ENCODE results near the gene CCDC6. TPM values are rescaled to one million over a fixed set of nuclear protein-coding genes. Genes with fewer than 3 reads are reported as not detected.
A peak's percentile ranks its signal among the peaks of the same experiment; 100 is the strongest.

CCDC6 gene
- polyA plus RNA-seq, 3 donors: 37.7 to 42.9 (median 42.1) TPM

DNA sequence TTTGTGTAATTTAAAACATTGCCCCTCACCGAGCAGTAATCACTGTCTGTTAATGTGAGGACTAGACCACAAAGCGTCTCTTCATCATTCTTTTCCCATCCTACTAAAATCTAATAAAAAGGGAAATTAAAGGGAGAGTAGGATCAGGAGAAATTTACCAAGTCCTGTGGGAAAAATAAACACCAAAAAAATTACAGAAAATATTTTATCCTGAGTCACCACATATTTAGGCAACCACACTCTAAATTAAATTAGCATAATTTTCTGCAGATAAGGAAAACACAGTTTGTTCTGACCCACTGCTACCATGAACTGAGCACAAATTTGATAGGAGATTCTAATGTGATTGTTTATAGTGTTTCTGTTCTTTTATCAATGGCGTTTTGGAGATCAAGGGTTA is 49.3 kb downstream of the CCDC6 start:
- DNase-seq: no peak

DNA sequence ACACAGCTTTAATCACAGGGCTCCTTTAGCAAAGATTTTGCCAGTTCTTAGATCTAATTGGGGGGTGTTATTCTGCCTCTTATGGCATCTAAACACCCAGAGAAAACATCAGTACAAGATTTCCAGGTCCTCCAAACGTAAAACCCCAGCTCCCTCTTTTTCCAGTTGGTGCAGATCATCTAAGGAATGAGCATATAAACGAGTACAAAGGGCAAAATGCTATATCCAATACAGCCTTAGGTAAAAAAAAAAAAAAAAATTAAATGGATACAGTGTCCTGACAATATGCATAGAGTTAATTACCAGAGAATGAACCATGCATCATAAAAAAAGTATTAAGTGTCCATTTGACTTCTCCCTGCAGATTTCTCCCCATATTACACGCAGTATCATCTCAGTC is 50.3 kb downstream of the CCDC6 start:
- no peak for DNase-seq

GRCh38 chr10:59854571-59854970 is 51.8 kb downstream of the CCDC6 start:
- DNase-seq: no peak

DNA sequence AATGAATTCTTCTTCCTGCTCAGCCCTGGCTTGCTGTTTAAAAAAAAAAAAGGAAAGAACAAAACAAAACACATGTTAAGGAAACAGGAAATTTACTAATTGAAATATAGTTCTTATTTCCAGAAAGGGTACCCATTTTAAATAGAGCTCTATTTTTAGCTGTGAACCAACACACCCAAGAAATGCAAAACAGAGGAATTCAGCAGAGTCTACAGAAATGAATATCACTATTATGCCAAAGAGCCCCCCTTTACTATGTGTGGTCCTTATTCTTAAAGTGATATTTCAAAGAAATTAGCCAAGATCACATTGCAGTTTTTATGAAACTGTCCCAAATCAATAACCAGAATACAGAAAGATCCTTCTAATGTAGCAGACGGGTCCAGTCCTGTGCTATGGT is 53.7 kb downstream of the CCDC6 start:
- DNase-seq: no peak

DNA sequence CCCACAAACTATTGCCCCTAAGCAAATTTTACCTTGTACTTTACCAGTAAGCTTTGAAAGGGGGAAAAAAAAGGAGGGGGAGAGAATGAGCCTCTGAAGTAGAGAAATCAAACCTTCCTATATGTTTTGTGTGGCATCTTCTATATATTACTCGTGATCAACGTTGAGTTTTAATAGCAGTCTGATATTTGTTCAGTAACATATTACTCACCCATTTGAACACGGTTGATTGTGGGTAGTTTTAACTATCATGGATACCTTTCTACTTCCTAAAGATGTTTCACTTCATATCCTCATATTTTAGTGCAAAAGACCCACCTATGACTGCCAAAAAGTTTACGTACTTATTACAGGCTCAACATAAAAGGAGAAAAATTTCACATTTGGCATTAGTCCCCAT is 54.5 kb downstream of the CCDC6 start:
- no peak for DNase-seq

GRCh38 chr10:59847888-59848287 is 58.5 kb downstream of the CCDC6 start:
- no peak for DNase-seq

- no peak for DNase-seq
Observed at GRCh38 chr10:59847326-59847725, 59.0 kb downstream of the CCDC6 start.

DNA sequence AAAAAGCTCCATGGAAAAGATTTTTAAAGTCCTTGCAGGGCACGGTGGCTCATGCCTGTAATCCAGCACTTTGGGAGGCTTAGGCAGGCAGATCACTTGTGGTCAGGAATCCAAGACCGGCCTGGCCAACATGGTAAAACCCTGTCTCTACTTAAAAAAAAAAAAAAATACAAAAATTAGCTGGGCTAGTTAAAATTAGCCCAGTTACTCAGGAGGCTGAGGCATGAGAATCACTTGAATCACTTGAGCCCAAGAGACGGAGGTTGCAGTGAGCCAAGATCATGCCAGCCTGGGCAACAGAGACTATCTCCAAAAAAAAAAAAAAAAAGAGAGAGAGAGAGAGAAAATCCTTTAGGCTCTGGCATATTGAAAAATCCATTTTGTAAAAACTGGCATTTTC is 61.9 kb downstream of the CCDC6 start:
- DNase-seq: no peak

GRCh38 chr10:59843748-59844147 is 62.6 kb downstream of the CCDC6 start:
- DNase-seq: no peak

DNA sequence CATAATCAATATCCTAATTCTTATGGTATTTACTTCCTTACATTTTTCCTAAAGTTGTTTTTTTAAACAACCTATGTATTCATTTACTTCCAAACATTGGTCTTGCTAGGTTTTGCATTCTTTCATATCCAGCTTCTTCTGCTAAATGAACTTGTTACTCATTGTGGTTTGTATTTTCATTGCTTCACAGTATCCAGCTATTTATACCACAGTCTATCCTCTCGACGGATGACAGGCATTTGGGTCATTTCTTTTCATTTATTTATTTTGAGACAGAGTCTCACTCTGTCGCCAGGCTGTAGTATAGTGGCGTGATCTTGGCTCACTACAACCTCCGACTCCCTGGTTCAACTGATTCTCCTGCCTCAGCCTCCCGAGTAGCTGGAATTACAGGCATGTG is 66.8 kb downstream of the CCDC6 start:
- DNase-seq: no peak

DNA sequence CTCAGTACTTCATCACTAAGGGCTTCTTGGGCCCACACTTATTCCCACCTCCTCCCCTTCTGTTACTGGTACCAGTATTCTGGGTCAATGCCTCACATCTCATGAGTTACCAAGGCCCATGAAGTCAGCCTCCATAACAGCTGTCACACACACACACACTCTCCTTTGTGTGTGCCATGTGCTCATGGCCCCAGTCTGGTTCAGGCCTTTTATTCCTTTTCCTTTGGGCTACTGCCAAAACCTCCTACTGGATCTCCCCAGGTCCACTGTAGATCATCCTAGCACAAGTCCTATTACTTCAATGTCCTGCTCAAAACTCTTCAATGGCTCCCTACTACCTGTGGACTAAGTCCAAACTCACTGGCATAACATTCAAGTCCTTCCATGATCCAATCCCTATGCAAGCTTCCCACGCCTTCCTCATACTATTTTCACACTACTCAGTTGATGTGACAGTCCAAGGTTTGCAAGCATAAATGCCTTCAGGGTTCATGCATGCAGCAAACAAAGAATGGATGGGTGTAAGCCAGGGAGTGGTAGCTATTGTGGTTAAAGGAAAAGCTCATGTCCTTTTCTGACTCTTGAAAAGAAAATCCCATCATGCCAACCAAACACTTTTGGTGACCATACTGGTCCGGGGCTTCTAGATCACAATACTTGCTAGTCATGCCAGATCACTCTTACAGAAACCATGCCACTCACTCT is 68.1 kb downstream of the CCDC6 start:
- no peak for DNase-seq

GRCh38 chr10:59833810-59834209 is 72.5 kb downstream of the CCDC6 start:
- DNase-seq: no peak

DNA sequence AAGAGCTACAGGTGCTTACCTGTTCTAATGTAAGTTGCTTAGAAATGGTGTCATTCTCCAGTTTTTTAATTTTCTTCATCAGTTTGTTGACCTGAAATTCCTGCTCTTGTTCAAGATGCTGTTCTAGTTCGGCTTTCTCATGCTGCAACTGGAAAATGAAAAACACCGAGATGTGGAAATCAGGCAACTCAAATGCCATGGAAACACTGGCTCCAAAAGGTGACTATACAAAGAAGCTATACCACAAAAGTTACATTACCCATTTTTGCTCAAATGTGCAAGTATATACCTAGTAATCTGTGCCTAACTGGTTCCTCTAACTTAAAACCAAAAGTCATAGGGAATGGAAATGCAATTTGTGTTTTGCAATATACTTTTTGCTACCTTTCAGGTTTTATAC is 73.8 kb downstream of the CCDC6 start:
- no peak for DNase-seq

DNA sequence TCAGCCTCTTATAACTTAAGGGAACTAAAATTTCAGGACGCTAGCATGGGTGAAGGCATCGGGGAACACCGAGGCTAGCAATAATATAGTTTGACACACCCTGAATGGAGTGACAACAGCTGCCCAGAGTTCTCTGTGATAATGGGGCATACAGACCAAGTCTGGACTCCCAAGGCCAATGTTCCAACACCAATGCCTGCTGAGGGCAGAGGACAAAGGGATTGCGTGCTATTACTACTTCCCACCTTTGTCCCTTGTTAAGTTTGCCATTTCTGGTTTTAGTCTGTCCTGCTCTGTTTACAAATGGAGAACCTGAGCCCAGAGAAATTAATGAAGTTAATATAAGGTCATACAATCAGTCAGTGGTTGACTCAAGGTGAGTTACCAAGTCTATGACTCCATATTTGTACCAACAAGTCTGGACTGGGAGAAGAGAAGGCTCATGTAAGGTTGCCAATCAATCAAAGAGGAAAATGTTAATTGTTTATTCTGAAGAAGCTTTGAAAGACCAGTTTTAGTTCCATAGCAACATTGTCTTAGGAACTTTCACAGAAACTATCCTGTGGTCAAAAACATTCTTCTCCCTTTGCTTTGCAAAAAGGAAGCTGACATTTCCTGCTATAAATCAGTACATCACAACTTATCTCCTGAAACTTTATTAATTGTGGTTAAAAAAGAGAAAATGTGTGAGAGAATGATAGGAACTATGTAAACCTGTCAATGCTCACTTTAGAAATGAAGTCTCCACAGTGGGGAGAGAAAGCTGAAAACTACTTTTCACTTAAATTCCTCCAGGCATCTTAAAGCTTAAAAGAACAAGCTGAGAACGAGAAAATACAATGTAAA is 74.5 kb downstream of the CCDC6 start:
- no peak for DNase-seq

DNA sequence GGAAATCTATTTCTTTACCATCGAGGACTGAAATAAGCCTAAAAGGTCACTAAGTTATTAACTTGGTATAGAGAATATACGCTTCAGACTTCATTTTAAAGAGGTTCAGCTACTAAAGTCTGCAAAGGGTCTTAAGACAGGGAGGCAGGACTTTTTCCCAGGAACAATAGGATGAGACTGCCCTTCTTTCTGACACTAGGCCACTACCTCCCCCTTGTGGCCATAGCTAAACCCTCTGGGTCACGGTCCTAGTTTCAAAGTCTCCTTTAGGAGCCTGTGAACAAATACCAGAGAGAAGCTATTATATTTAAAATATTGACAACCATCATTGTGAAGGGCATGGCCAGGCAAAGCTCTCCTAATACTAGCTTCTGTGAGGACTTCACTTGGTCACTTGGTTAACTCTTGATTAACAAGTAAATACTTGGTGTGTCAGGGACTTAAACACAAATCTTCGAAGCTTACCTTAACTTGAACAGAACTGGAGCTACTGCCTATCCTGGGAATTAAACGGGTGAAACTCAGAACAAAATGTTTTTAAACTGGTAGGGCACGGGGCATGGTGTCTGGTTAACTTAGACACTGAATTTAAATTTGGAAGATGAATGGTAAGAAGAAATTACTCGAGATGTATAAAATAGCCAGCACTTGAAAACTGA is 75.6 kb downstream of the CCDC6 start:
- DNase-seq: peak; percentile 27

- DNase-seq: no peak
Observed at GRCh38 chr10:59829601-59830000, 76.8 kb downstream of the CCDC6 start.

DNA sequence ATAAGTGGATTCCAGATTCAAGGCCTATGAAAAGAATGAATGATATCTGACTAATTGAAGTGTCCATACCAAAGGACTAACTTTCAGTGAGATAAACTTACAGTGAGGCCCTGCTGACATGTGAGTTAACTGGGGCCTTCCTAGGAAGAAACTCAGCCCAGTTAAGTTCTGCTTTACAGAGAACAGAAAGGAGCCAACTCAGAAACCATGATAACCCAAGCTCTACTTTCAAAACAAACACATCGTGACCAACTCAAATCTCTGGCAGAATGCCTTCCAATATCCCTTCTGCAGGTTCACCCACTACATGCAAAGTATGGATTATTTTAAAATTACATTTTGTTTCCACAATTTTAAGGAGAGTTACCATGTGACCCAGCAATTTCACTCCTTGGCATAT is 77.3 kb downstream of the CCDC6 start:
- DNase-seq: no peak

DNA sequence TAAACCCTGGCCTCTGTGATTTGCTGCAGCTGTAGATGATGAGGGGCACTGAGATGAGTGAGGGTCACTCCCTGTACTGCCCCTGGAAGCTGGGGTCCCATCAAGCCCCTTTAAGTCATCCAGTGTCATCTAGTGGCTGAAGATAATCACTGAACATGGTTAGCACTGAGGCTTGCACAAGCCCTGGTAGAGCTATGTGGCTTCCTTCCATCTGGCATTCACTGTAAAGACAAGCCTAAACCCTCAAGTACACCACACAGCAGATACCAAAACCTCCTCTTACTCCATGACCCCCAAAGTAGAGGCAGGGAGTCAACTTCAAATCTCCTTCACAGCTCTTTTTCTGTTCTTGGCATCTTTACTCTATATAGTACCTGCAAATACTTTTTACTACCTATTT is 80.4 kb downstream of the CCDC6 start:
- no peak for DNase-seq

- no peak for DNase-seq
Observed at GRCh38 chr10:59823751-59824150, 82.6 kb downstream of the CCDC6 start.

- no peak for DNase-seq
Observed at GRCh38 chr10:59823111-59823510, 83.2 kb downstream of the CCDC6 start.

- DNase-seq: no peak
Observed at GRCh38 chr10:59820471-59820870, 85.9 kb downstream of the CCDC6 start.

DNA sequence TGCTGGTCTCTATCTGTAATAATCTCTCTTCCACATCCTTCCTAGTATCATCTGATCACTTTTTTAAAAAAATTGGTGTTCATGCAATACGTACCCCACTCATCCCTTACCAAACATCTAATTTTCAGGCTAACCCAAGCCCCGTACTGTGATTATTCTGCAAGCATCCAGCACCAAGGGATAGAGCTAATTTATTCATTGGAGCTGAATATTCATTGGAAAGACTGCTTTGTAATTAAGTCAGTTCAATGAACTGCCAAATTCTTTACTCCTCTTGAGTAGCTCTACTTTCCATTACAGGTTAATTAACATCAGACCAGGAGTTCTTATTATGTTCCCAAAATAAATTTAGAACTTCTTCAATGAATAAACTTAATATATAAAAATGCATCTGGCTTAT is 86.7 kb downstream of the CCDC6 start:
- DNase-seq: no peak

DNA sequence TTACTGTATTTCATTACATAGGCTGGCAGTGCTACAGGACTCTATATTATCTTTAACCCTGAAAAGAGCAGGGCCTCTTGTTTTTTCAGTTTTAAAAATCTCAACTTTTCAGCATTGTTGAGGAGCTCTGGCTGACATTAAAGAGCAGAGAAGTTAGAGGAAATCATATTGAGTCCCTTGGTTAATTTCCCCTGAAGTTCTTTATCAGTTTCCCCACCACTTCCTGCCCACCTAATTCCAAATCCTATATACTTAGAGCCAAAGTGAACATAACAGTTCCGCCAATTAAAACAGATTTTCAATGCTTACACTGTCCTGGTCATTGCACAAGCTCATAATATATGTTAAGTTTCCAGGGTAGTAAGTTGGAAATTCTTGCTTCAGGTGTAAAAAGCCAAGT is 87.1 kb downstream of the CCDC6 start:
- DNase-seq: no peak
